GM18508 (cell line): Measurements from ENCODE around the gene PTPRK.

ENCODE experiments used
- ATAC-seq: cut with Tn5 transposase; IDR thresholded peaks from one replicate; pipeline ENCODE4 v1.9.1; 2021; ENCODE audit warnings: moderate number of reproducible peaks; ENCODE audit not compliant: insufficient read depth, unreplicated experiment

PTPRK gene

GRCh38 chr6:128403618-128404444 lies 116.6 kb downstream of the PTPRK start:
- ATAC-seq, result no peak

- no peak for ATAC-seq
Observed at GRCh38 chr6:128400875-128401274, 119.5 kb downstream of the PTPRK start.

GRCh38 chr6:128397996-128398395 lies 122.4 kb downstream of the PTPRK start:
- ATAC-seq, result no peak

GRCh38 chr6:128395596-128395995 lies 124.8 kb downstream of the PTPRK start:
- no peak for ATAC-seq

- ATAC-seq, result no peak
Observed at GRCh38 chr6:128395188-128395587, 125.2 kb downstream of the PTPRK start.

- no peak for ATAC-seq
Observed at GRCh38 chr6:128394167-128394566, 126.2 kb downstream of the PTPRK start.

- no peak for ATAC-seq
Observed at GRCh38 chr6:128389820-128390534, 130.4 kb downstream of the PTPRK start.

- ATAC-seq, result no peak
Observed at GRCh38 chr6:128388380-128388779, 132.0 kb downstream of the PTPRK start.

- ATAC-seq, result no peak
Observed at GRCh38 chr6:128380891-128381290, 139.5 kb downstream of the PTPRK start.

GRCh38 chr6:128379577-128379976 lies 140.8 kb downstream of the PTPRK start:
- ATAC-seq, result no peak

- no peak for ATAC-seq
Observed at GRCh38 chr6:128376952-128377503, 143.4 kb downstream of the PTPRK start.

- ATAC-seq, result no peak
Observed at GRCh38 chr6:128371136-128371535, 149.3 kb downstream of the PTPRK start.

GRCh38 chr6:128370072-128370471 lies 150.3 kb downstream of the PTPRK start:
- no peak for ATAC-seq

GRCh38 chr6:128368213-128368944 lies 152.0 kb downstream of the PTPRK start:
- no peak for ATAC-seq

- no peak for ATAC-seq
Observed at GRCh38 chr6:128367437-128367836, 153.0 kb downstream of the PTPRK start.

- ATAC-seq, result no peak
Observed at GRCh38 chr6:128365520-128366160, 154.8 kb downstream of the PTPRK start.

- ATAC-seq, result no peak
Observed at GRCh38 chr6:128364766-128365519, 155.5 kb downstream of the PTPRK start.

- ATAC-seq, result no peak
Observed at GRCh38 chr6:128363020-128363813, 157.2 kb downstream of the PTPRK start.

- no peak for ATAC-seq
Observed at GRCh38 chr6:128361378-128361777, 159.0 kb downstream of the PTPRK start.
